ENCODE data around the gene TTC39B. TPM values are rescaled to one million over a fixed set of nuclear protein-coding genes. Genes with fewer than 3 reads are reported as not detected.

Gene TTC39B
- total RNA-seq, 2 experiments from 2014 or later, result 43.9 to 46.4 TPM

GRCh38 chr9:15253786-15254185 is 53.2 kb downstream of the TTC39B start:
- CTCF ChIA-PET, result interaction anchor here (0.6 kb wide), 1 partner anchor 211 kb away, joined by 3 read pairs; no protein-coding TSS in a partner anchor
- Mint-ChIP-seq H3K9me3 (peaks cover 2% of the 10 kb centered on the region), H3K4me3 (no peak overlapping the region), H3K27me3 (ENCODE audit: low read depth) (no peaks in the 10 kb centered on the region), H3K4me1 (ENCODE audit: low read depth) (peaks cover 13% of the 10 kb centered on the region), H3K27ac (no peak overlapping the region), H3K36me3 (ENCODE audit: low read depth) (peaks cover 7% of the 10 kb centered on the region)
- no peak for DNase-seq
- intact Hi-C loops (cut with micrococcal nuclease), result no loop called here

GRCh38 chr9:15253197-15253596 is 53.8 kb downstream of the TTC39B start:
- Mint-ChIP-seq H3K27me3 (ENCODE audit: low read depth) (no peaks in the 10 kb centered on the region), H3K4me3 (no peak overlapping the region), H3K36me3 (ENCODE audit: low read depth) (peaks cover 7% of the 10 kb centered on the region), H3K4me1 (ENCODE audit: low read depth) (peaks cover 15% of the 10 kb centered on the region), H3K27ac (no peak overlapping the region), H3K9me3 (peaks cover 2% of the 10 kb centered on the region)
- CTCF ChIA-PET, result no interaction called here
- intact Hi-C loops (cut with micrococcal nuclease), result no loop called here
- no peak for DNase-seq

GRCh38 chr9:15249981-15250380 is 57.0 kb downstream of the TTC39B start:
- Mint-ChIP-seq H3K27ac (no peak overlapping the region), H3K4me3 (no peak overlapping the region), H3K9me3 (peaks cover 2% of the 10 kb centered on the region), H3K4me1 (ENCODE audit: low read depth) (peaks cover 38% of the 10 kb centered on the region), H3K36me3 (ENCODE audit: low read depth) (peaks cover 13% of the 10 kb centered on the region), H3K27me3 (ENCODE audit: low read depth) (no peaks in the 10 kb centered on the region)
- no peak for DNase-seq
- CTCF ChIA-PET, result interaction anchor here (1.5 kb wide), 1 partner anchor 26 kb away, joined by 3 read pairs; no protein-coding TSS in a partner anchor
- intact Hi-C loops (cut with micrococcal nuclease), result no loop called here

GRCh38 chr9:15249042-15249818 is 57.8 kb downstream of the TTC39B start:
- H3K36me3 Mint-ChIP-seq (ENCODE audit: low read depth), result peaks cover 15% of the 10 kb centered on the region
- H3K4me3 Mint-ChIP-seq, result no peak overlapping the region
- intact Hi-C loops (cut with micrococcal nuclease), result no loop called here
- H3K27me3 Mint-ChIP-seq (ENCODE audit: low read depth), result no peaks in the 10 kb centered on the region
- peaks cover 41% of the 10 kb centered on the region for H3K4me1 Mint-ChIP-seq (ENCODE audit: low read depth)
- peaks cover 2% of the 10 kb centered on the region for H3K9me3 Mint-ChIP-seq
- no peak for DNase-seq
- H3K27ac Mint-ChIP-seq, result no peak overlapping the region
- CTCF ChIA-PET, result interaction anchor here (1.2 kb wide), 1 partner anchor 166 kb away, joined by 3 read pairs; no protein-coding TSS in a partner anchor

- Mint-ChIP-seq H3K4me1 (ENCODE audit: low read depth) (peaks cover 43% of the 10 kb centered on the region), H3K4me3 (no peak overlapping the region), H3K9me3 (no peaks in the 10 kb centered on the region), H3K36me3 (ENCODE audit: low read depth) (peaks cover 14% of the 10 kb centered on the region), H3K27ac (no peak overlapping the region), H3K27me3 (ENCODE audit: low read depth) (no peaks in the 10 kb centered on the region)
- no peak for DNase-seq
- CTCF ChIA-PET, result interaction anchor here (0.7 to 1.2 kb wide), 2 partner anchors 167 to 355 kb away, joined by 3 read pairs; no protein-coding TSS in a partner anchor
- intact Hi-C loops (cut with micrococcal nuclease), result no loop called here
These were observed 58.4 kb downstream of the TTC39B start for GRCh38 chr9:15248621-15249020.

- H3K4me1 Mint-ChIP-seq (ENCODE audit: low read depth), result peaks cover 48% of the 10 kb centered on the region
- DNase-seq, result no peak
- no peak overlapping the region for H3K4me3 Mint-ChIP-seq
- H3K27ac Mint-ChIP-seq, result no peak overlapping the region
- CTCF ChIA-PET, result interaction anchor here (0.7 to 1.2 kb wide), 3 partner anchors 39 to 355 kb away, joined by 3 read pairs; no protein-coding TSS in a partner anchor
- intact Hi-C loops (cut with micrococcal nuclease), result no loop called here
- H3K9me3 Mint-ChIP-seq, result no peaks in the 10 kb centered on the region
- peaks cover 11% of the 10 kb centered on the region for H3K36me3 Mint-ChIP-seq (ENCODE audit: low read depth)
- no peaks in the 10 kb centered on the region for H3K27me3 Mint-ChIP-seq (ENCODE audit: low read depth)
These were observed 58.9 kb downstream of the TTC39B start for GRCh38 chr9:15248081-15248480.

GRCh38 chr9:15246708-15247107 is 60.3 kb downstream of the TTC39B start:
- Mint-ChIP-seq H3K4me1 (ENCODE audit: low read depth) (peaks cover 54% of the 10 kb centered on the region), H3K4me3 (no peak overlapping the region), H3K9me3 (no peaks in the 10 kb centered on the region), H3K27ac (no peak overlapping the region), H3K27me3 (ENCODE audit: low read depth) (no peaks in the 10 kb centered on the region), H3K36me3 (ENCODE audit: low read depth) (peaks cover 13% of the 10 kb centered on the region)
- peak; percentile 14 for DNase-seq
- intact Hi-C loops (cut with micrococcal nuclease), result no loop called here
- CTCF ChIA-PET, result interaction anchor here (1.5 kb wide), 1 partner anchor 15 kb away, joined by 7 read pairs; no protein-coding TSS in a partner anchor

- Mint-ChIP-seq H3K9me3 (no peaks in the 10 kb centered on the region), H3K27me3 (ENCODE audit: low read depth) (no peaks in the 10 kb centered on the region), H3K4me3 (no peak overlapping the region), H3K36me3 (ENCODE audit: low read depth) (peaks cover 13% of the 10 kb centered on the region), H3K4me1 (ENCODE audit: low read depth) (peaks cover 54% of the 10 kb centered on the region), H3K27ac (no peak overlapping the region)
- CTCF ChIA-PET, result interaction anchor here (1.5 kb wide), 1 partner anchor 15 kb away, joined by 7 read pairs; no protein-coding TSS in a partner anchor
- intact Hi-C loops (cut with micrococcal nuclease), result no loop called here
- no peak for DNase-seq
These were observed 60.8 kb downstream of the TTC39B start for GRCh38 chr9:15246243-15246642.

- no peak for DNase-seq
- peaks cover 8% of the 10 kb centered on the region for H3K9me3 Mint-ChIP-seq
- H3K4me1 Mint-ChIP-seq (ENCODE audit: low read depth), result peaks cover 52% of the 10 kb centered on the region
- intact Hi-C loops (cut with micrococcal nuclease), result no loop called here
- CTCF ChIA-PET, result no interaction called here
- H3K36me3 Mint-ChIP-seq (ENCODE audit: low read depth), result peaks cover 23% of the 10 kb centered on the region
- no peak overlapping the region for H3K27ac Mint-ChIP-seq
- no peaks in the 10 kb centered on the region for H3K27me3 Mint-ChIP-seq (ENCODE audit: low read depth)
- no peak overlapping the region for H3K4me3 Mint-ChIP-seq
These were observed 63.0 kb downstream of the TTC39B start for GRCh38 chr9:15244001-15244441.

GRCh38 chr9:15243081-15243480 is 63.9 kb downstream of the TTC39B start:
- CTCF ChIA-PET, result no interaction called here
- no peak for DNase-seq
- Mint-ChIP-seq H3K4me1 (ENCODE audit: low read depth) (peaks cover 47% of the 10 kb centered on the region), H3K27me3 (ENCODE audit: low read depth) (no peaks in the 10 kb centered on the region), H3K4me3 (no peak overlapping the region), H3K9me3 (peaks cover 17% of the 10 kb centered on the region), H3K27ac (no peak overlapping the region), H3K36me3 (ENCODE audit: low read depth) (peaks cover 30% of the 10 kb centered on the region)
- intact Hi-C loops (cut with micrococcal nuclease), result no loop called here

- Mint-ChIP-seq H3K9me3 (peaks cover 32% of the 10 kb centered on the region), H3K27ac (no peak overlapping the region), H3K36me3 (ENCODE audit: low read depth) (peaks cover 42% of the 10 kb centered on the region), H3K4me1 (ENCODE audit: low read depth) (peaks cover 43% of the 10 kb centered on the region), H3K27me3 (ENCODE audit: low read depth) (no peaks in the 10 kb centered on the region), H3K4me3 (no peak overlapping the region)
- DNase-seq, result no peak
- intact Hi-C loops (cut with micrococcal nuclease), result loop anchor here (2.0 kb wide), 1 partner anchor 18 kb away; no protein-coding TSS in a partner anchor
- CTCF ChIA-PET, result interaction anchor here (0.6 to 1.7 kb wide), 3 partner anchors 8 to 31 kb away, joined by 3 read pairs; no protein-coding TSS in a partner anchor
These were observed 66.1 kb downstream of the TTC39B start for GRCh38 chr9:15240927-15241326.

- Mint-ChIP-seq H3K4me1 (ENCODE audit: low read depth) (peaks cover 39% of the 10 kb centered on the region), H3K9me3 (peaks cover 37% of the 10 kb centered on the region), H3K27ac (no peak overlapping the region), H3K36me3 (ENCODE audit: low read depth) (peaks cover 46% of the 10 kb centered on the region), H3K4me3 (no peak overlapping the region), H3K27me3 (ENCODE audit: low read depth) (no peaks in the 10 kb centered on the region)
- intact Hi-C loops (cut with micrococcal nuclease), result loop anchor here (2.0 kb wide), 1 partner anchor 17 kb away; no protein-coding TSS in a partner anchor
- CTCF ChIA-PET, result interaction anchor here (0.6 to 0.7 kb wide), 3 partner anchors 9 to 30 kb away, joined by 3 read pairs; no protein-coding TSS in a partner anchor
- no peak for DNase-seq
These were observed 67.2 kb downstream of the TTC39B start for GRCh38 chr9:15239816-15240215.

Data from activated naive CD4-positive, alpha-beta T cell treated with anti-CD3 and anti-CD28 coated beads for 36 hours (primary cell).